NCI-H1694 (cell line): ENCODE measurements around the gene INPP5A.
"Not testable (repeated sequence)": the region's sequence is repeated elsewhere in the genome, so short reads cannot be mapped to it uniquely, and the experiment has no call there.

Source experiments
- DNase-seq: peaks from one replicate; lab custom pipeline; 2025; lab: John Stamatoyannopoulos, UW

The INPP5A gene

GRCh38 chr10:132595854-132596253 lies 58.3 kb downstream of the INPP5A start:
- no peak for DNase-seq

- DNase-seq = no peak
Measured at GRCh38 chr10:132596742-132597279, 59.2 kb downstream of the INPP5A start.

- no peak for DNase-seq
Measured at GRCh38 chr10:132597654-132598053, 60.1 kb downstream of the INPP5A start.

- DNase-seq = not testable (repeated sequence)
Measured at GRCh38 chr10:132599023-132599618, 61.5 kb downstream of the INPP5A start.

- DNase-seq = no peak
Measured at GRCh38 chr10:132599732-132600131, 62.1 kb downstream of the INPP5A start.

- no peak for DNase-seq
Measured at GRCh38 chr10:132600416-132600815, 62.8 kb downstream of the INPP5A start.

GRCh38 chr10:132601567-132601966 lies 64.0 kb downstream of the INPP5A start:
- no peak for DNase-seq

GRCh38 chr10:132602614-132603013 lies 65.0 kb downstream of the INPP5A start:
- no peak for DNase-seq

- DNase-seq = no peak
Measured at GRCh38 chr10:132603851-132604533, 66.4 kb downstream of the INPP5A start.

GRCh38 chr10:132604686-132605085 lies 67.1 kb downstream of the INPP5A start:
- no peak for DNase-seq

- DNase-seq = no peak
Measured at GRCh38 chr10:132605390-132605789, 67.8 kb downstream of the INPP5A start.

- DNase-seq = no peak
Measured at GRCh38 chr10:132606031-132606491, 68.5 kb downstream of the INPP5A start.

- no peak for DNase-seq
Measured at GRCh38 chr10:132606536-132607316, 69.1 kb downstream of the INPP5A start.

- DNase-seq = no peak
Measured at GRCh38 chr10:132607491-132607890, 69.9 kb downstream of the INPP5A start.

GRCh38 chr10:132607961-132608495 lies 70.4 kb downstream of the INPP5A start:
- DNase-seq = no peak

GRCh38 chr10:132608511-132609195 lies 71.1 kb downstream of the INPP5A start:
- DNase-seq = no peak

GRCh38 chr10:132609211-132609610 lies 71.6 kb downstream of the INPP5A start:
- no peak for DNase-seq

GRCh38 chr10:132610071-132610701 lies 72.6 kb downstream of the INPP5A start:
- DNase-seq = no peak

GRCh38 chr10:132611026-132611910 lies 73.7 kb downstream of the INPP5A start:
- DNase-seq = no peak

- no peak for DNase-seq
Measured at GRCh38 chr10:132611986-132612385, 74.4 kb downstream of the INPP5A start.
